Measurements from ENCODE around the gene FCHSD1.

The FCHSD1 gene

GRCh38 chr5:141674747-141675146 is 23.5 kb upstream of the FCHSD1 start:
- DNase-seq (ENCODE audit: low read depth in 2 of 3, low spot score in 2 of 3) = no peak

GRCh38 chr5:141672841-141673813 is 21.9 kb upstream of the FCHSD1 start:
- no peak for DNase-seq (ENCODE audit: low read depth in 2 of 3, low spot score in 2 of 3)

GRCh38 chr5:141672071-141672840 is 21.0 kb upstream of the FCHSD1 start:
- no peak for DNase-seq (ENCODE audit: low read depth in 2 of 3, low spot score in 2 of 3)

- DNase-seq (ENCODE audit: low read depth in 2 of 3, low spot score in 2 of 3) = no peak
These were observed 18.3 kb upstream of the FCHSD1 start for GRCh38 chr5:141669520-141669919.

- DNase-seq (ENCODE audit: low read depth in 2 of 3, low spot score in 2 of 3) = no peak
These were observed 17.5 kb upstream of the FCHSD1 start for GRCh38 chr5:141668601-141669265.

GRCh38 chr5:141665995-141666940 is 15.1 kb upstream of the FCHSD1 start:
- no peak for DNase-seq (ENCODE audit: low read depth in 2 of 3, low spot score in 2 of 3)

GRCh38 chr5:141664733-141665461 is 13.7 kb upstream of the FCHSD1 start:
- DNase-seq (ENCODE audit: low read depth in 2 of 3, low spot score in 2 of 3) = peak; percentile 36 to 64 (median 62)

- no peak for DNase-seq (ENCODE audit: low read depth in 2 of 3, low spot score in 2 of 3)
These were observed 12.3 kb upstream of the FCHSD1 start for GRCh38 chr5:141663506-141663905.

GRCh38 chr5:141662028-141662427 is 10.8 kb upstream of the FCHSD1 start:
- DNase-seq (ENCODE audit: low read depth in 2 of 3, low spot score in 2 of 3) = no peak

- no peak for DNase-seq (ENCODE audit: low read depth in 2 of 3, low spot score in 2 of 3)
These were observed 6.8 kb upstream of the FCHSD1 start for GRCh38 chr5:141657937-141658545.

GRCh38 chr5:141657404-141657803 is 6.2 kb upstream of the FCHSD1 start:
- no peak for DNase-seq (ENCODE audit: low read depth in 2 of 3, low spot score in 2 of 3)

- no peak for DNase-seq (ENCODE audit: low read depth in 2 of 3, low spot score in 2 of 3)
These were observed 5.2 kb upstream of the FCHSD1 start for GRCh38 chr5:141656396-141656795.

GRCh38 chr5:141655020-141655419 is 3.8 kb upstream of the FCHSD1 start:
- DNase-seq (ENCODE audit: low read depth in 2 of 3, low spot score in 2 of 3) = no peak

GRCh38 chr5:141654298-141654697 is 3.1 kb upstream of the FCHSD1 start:
- DNase-seq (ENCODE audit: low read depth in 2 of 3, low spot score in 2 of 3) = no peak

GRCh38 chr5:141651728-141652105 is 499 bp upstream of the FCHSD1 start:
- no peak for DNase-seq (ENCODE audit: low read depth in 2 of 3, low spot score in 2 of 3)

GRCh38 chr5:141649972-141650371 is 1.2 kb downstream of the FCHSD1 start:
- no peak for DNase-seq (ENCODE audit: low read depth in 2 of 3, low spot score in 2 of 3)

- DNase-seq (ENCODE audit: low read depth in 2 of 3, low spot score in 2 of 3) = no peak
These were observed 2.0 kb downstream of the FCHSD1 start for GRCh38 chr5:141649056-141649688.

GRCh38 chr5:141647851-141648250 is 3.4 kb downstream of the FCHSD1 start:
- DNase-seq (ENCODE audit: low read depth in 2 of 3, low spot score in 2 of 3) = no peak

GRCh38 chr5:141647242-141647641 is 4.0 kb downstream of the FCHSD1 start:
- DNase-seq (ENCODE audit: low read depth in 2 of 3, low spot score in 2 of 3) = no peak

Measured in activated CD8-positive, alpha-beta memory T cell treated with anti-CD3 and anti-CD28 coated beads for 48 hours (primary cell).